Forelimb muscle (tissue), 1 donor: ENCODE results near the gene FAM171A1. TPM values are rescaled to one million over a fixed set of nuclear protein-coding genes. Genes with fewer than 3 reads are reported as not detected.

Experiments
- DNase-seq: peaks from one replicate; pipeline ENCODE4 v3.0.0-alpha.2; 2013; ENCODE audit warnings: low read depth
- polyA plus RNA-seq: library from polyadenylated mRNA; unstranded; fragments of 120-200 nt; gene quantifications from one replicate; pipeline ENCODE4 v1.2.1, GENCODE V29; 2013; ENCODE audit not compliant: insufficient read length

FAM171A1 gene
- polyA plus RNA-seq, 1 donor: 27.2 TPM

DNA sequence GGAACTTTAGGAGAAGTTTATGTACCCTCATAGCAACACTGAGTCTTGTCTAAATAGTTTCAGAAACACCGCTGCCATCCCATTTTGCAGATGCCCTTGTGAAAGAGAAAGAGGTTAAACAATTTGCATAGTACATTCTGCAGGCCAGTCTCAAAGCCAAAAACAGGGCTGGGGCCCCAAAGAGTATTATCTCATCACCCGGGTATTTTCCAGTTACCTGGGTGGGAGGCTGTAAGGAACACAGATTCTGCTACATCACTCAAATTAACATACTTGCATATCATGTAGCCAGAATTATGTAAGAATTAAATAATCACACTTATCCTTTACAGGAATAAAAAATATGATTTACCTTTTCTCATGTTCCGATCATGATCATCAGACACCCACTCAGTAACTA lies 3.1 kb upstream of the FAM171A1 start:
- no peak for DNase-seq

DNA sequence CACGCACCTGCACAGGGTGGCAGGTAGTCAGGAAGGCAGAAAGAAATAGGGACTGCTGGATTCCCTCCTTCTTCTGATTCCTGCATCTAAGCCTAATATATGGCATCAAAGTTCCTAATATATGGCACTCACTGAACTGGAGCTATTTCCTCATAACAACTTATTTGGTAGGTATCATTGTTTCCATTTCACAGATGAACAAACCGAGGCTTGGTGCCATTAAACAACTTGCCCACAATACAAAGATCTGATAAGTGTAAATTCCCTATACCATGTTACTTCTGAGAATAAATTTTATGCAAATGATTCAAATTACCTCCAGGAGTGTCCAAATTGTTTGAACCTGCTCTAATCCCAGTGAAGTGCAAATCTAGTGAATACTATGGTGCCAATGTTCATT lies 2.1 kb upstream of the FAM171A1 start:
- DNase-seq: no peak

- DNase-seq: no peak
Observed at GRCh38 chr10:15370212-15370855, 755 bp downstream of the FAM171A1 start.

DNA sequence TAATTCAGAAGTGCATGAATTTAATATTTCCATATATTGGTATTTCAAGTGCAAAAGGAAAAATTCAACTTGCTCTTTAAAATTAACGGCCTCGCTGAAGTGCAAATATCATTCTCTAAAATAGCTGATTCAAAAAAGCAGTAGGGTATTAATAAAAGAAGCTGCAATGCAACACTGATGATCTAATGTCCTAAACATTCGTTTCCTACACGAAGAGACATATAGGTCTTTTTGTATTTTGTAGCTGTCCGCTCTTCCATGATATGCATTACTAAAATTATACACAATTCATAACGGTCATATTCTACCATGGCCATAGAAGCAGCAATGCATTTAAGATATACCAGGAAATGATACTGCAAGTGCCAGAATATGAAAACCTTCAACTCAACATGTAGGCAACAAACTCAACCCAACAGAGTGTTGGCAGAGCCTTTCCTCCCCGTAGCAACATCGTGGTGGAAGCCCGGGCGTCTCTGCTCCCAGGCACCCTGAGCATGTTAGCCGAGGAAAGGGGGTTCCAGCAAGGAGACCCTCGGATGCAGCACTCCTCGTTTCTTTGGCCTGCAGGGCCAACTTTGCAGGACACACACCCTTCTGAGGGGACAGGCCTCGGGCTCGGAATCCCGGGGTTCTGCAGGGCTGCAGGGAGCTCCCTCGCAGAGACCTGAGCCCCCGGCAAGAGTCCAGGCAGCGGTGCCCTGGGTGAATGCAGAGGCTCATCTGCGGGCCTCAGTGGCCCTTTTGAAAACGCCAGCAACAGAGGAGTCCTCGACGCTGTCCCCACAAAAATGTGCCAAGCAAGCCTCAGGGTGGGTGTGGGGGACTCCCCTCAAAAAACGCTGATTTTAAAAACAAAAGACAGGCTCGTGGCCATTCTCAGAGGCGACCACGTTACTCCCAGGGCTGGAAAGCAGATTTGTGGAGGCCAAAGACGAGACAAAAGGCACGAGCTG lies 1.6 kb downstream of the FAM171A1 start:
- no peak for DNase-seq

DNA sequence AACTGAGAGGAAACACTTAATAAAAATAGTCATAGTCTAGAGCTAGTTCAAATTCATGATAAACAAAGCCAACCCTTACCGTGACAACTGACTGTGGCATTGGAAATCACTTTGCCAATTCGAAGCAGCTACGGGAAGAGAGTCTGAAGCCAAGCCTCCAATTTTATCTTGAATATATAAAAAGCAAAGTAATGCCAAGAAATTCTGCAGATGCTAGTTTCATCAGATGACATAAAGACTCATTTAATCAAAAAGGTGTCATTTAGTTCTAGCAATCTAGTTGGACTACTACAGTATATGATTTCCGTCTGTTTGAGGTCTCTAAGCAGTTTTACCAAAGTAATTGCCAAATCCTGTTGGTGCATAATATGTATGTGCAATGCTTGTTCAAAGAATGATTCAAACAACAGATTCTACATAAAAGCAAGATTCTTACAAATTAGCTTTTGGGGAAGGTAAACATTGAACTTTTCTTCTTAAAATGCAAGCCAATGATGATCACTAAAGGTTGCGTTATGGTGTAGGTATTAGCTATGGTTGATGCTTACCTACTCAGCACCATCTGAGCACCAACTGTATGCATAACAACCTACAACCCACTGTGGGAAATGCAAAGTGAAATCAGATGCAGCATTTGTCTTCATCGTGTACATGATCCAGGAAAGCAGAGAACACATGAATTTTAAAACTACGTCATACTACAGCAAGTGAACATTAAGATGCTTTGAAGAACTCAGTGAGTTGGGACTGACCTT lies 2.8 kb downstream of the FAM171A1 start:
- DNase-seq: no peak

DNA sequence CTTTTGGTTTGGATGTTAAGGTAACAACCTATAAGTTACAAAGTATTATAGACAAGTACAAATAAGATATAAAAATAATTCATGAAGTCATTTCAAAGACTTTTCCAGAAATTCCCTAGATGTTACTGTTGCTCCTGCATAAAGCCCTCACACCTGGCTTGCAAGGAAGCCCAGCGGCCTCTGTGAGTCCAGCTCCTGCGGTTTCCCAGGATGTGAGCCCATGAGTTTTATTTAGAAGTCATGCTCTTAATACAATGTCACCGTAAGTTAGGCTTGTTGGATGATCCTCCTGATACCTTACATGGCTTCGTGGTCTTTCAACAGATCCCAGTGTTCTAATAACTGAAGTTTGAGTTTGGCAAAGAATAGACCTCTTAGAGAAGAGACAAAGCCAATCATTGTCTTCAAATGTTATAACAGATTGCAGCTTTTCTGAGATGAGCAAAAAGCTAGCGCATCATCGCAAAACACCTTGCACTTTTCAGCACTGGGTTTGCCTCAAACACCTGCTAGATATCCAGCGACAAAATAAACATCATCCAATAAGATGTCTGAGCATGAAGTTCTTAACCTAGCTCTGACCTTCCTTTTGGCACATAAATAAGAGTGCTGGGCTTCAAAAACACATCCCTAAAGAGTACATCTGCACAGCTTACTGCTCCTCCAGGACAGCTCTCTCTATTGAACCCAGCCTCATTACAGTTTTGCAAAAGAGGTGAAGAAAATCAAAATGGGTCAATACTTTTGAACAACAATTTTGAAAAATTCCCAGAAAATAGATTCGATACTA lies 3.6 kb downstream of the FAM171A1 start:
- no peak for DNase-seq

DNA sequence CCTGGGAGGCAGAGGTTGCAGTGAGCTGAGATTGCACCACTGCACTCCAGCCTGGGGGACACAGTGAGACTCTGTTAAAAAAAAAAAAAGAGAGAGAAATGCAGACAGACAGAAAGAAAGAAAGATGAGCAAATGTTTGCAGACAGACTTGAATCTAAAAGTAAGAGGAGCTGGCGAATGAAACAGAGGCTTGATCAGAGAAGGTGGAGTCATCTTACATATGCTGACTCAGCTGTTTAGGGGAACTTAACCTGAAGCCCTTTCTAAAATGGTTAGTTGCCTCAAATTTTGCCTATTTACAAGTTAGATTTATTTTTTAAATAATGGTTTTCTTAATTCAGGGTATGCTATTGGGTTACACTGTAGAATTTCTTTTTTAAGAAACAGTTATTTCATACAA lies 5.4 kb downstream of the FAM171A1 start:
- DNase-seq: no peak

DNA sequence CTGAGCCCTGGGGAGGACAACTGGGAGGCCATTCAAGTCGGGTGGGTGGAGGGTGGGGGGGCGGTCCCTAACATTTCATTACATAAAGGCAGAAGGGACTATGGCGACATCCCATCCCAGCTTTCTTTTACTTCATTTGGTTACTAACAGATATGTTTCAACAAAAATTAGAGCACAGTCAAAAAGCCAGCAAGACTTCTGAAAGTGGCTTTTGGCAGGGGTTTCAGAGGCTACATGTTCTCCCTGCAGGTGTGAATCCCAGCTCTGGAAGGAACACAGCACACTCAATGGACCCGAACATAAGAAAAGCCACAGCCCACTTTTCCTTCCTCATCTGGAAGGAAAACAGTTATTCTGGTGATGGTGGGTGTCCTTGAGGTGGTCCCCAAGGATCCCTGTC lies 7.1 kb downstream of the FAM171A1 start:
- DNase-seq: no peak

DNA sequence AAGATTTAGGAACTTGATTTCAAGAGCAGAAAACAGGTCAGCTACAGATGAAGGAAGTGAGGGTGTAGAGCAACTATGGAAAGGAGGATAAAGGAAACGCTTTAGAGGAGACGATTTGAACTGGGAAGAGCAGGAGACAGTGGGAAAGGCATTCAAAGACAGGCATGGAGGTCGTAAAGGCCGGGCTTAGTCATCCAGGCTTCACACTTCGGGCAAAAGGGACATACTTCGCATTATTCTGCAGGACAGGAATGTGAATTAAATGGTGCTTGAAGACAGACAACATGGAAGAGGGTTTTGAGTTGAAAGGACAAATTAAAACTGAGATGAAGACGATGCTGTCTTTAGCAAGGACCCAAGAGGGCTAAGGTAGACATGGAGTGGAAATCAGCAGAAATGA lies 8.1 kb downstream of the FAM171A1 start:
- no peak for DNase-seq

DNA sequence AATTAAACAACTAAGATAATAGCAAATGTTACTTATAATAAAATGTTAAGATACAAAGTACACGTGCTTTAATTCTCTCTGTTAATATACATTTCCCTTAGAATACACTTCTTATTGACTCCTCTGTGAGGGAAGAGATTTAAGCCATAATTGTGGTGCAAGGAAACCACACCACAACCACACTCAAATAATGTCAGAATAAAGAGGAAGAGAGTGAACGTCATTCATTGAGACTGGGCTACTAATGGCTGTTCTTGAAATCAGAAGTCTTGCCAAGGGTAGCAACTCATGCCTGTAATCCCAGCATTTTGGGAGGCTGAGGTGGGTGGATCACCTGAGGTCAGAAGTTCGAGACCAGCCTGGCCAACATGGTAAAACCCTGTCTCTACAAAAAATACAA lies 10.0 kb downstream of the FAM171A1 start:
- no peak for DNase-seq

GRCh38 chr10:15360566-15360965 lies 10.5 kb downstream of the FAM171A1 start:
- no peak for DNase-seq

DNA sequence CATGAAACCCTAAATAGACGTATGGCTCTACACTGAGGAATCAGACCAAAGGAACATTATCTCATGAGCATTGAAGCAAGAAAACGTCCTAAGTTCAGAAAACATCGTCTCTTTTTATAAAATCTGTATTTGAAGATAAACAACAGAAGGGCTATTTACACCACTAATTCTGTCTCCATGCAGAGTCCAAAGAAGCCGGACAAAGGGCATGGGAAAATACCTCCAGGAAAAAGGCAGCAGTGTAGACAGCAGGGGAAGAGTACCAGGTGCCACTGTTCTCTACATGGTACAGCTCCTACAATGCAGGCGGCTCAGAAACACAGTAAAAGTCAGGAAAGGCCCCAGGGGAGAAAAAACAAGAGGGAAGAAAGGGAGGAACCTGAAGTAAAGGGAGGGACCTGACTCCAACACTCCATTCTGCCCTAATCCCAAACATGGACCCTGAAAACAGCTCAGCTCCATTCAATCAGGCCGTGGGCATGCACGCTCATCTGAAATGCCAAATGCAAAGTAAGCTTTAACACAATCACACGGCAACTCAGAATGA lies 17.5 kb downstream of the FAM171A1 start:
- DNase-seq: no peak

DNA sequence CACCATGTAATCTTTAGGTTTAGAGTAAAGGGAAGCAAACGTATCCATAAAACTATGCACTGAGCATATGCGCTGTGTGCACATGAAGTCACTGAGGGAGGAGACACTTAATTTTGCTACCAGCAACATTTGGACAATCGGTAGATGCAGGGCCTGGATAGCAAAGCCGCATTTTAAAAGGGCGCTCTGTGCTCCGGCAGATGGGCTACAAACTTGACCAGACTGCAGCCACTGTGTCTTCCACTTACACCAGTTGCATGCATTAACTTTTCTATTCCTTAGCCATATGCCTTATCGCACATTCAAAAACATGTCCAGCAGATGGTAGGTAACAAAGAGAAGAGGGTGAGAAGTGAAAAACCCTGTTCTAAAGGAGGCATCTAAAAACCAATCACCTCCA lies 18.3 kb downstream of the FAM171A1 start:
- DNase-seq: no peak

GRCh38 chr10:15352201-15352600 lies 18.9 kb downstream of the FAM171A1 start:
- DNase-seq: no peak

DNA sequence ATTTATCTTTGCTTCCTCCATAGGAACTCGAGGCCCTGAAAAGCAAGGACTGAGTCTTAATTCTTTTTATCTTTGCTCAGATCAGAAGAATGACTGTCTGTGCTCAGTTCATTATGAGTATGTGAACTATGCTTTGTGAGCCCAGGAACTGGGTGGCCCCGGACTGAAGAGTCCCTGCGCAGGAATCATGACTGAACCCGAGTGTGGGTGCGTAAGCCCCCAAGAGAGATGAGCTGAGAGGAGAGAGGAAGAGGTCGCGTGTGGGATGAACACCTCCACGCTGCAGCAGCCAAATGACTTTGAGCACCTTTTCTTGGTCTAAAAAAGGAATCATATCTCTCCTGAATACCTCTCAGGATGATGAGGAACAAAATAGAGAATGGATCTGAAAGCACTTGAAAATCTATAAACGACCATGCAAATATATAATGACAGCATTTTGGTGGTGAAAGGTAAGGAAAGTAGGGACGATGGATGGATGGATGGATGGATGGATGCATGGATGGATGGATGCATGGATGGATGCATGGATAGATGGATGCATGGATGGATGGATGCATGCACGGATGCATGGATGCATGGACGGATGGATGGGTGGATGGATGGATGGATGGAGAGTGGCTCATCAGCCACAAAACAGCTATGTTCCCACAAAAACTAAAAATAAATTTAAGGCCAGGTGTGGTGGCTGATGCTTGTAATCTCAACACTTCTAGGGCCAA lies 19.8 kb downstream of the FAM171A1 start:
- DNase-seq: no peak

DNA sequence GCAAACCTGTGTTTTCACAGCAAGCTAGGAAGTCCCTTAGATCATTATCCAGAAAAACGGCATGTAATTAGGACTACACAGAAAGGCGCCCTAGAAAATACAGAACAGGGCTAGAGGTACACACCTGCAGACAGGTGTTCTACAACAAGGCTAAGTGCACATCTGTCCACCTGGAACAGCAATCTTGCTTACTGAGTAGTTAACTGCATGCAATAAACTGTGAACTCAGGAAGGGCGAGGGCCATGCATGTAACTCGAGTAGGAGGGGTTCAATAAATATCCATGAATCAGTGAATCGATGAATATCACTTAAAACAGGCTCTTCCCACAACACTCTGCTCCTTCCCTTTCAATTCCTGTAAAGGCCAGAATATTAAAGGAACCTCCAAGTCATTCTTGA lies 22.0 kb downstream of the FAM171A1 start:
- no peak for DNase-seq

- no peak for DNase-seq
Observed at GRCh38 chr10:15348579-15348978, 22.5 kb downstream of the FAM171A1 start.

GRCh38 chr10:15347150-15347549 lies 23.9 kb downstream of the FAM171A1 start:
- DNase-seq: no peak

GRCh38 chr10:15346440-15347141 lies 24.5 kb downstream of the FAM171A1 start:
- DNase-seq: no peak

- no peak for DNase-seq
Observed at GRCh38 chr10:15345450-15345849, 25.6 kb downstream of the FAM171A1 start.
